Skeletal muscle tissue (tissue), 4 donors: ENCODE data around the gene SLC12A7. TPM values are rescaled to one million over a fixed set of nuclear protein-coding genes. Genes with fewer than 3 reads are reported as not detected.

Experiments used
- H3K27ac ChIP-seq: one replicate; pipeline ENCODE4 v1.7.0; 2013; ENCODE audit warnings: mild to moderate bottlenecking, low read depth, low read length, inconsistent platforms
- H3K27me3 ChIP-seq, 3 donors: one replicate each; pipeline ENCODE4 v1.7.0; 2013; ENCODE audit warnings: low read length in 3 of 3; ENCODE audit not compliant: control insufficient read depth in 3 of 3, insufficient read depth in 3 of 3
- H3K36me3 ChIP-seq, 3 donors: one replicate each; pipeline ENCODE4 v1.7.0; 2013; ENCODE audit warnings: low read length in 3 of 3; ENCODE audit not compliant: control insufficient read depth in 3 of 3, insufficient read depth in 3 of 3
- H3K4me1 ChIP-seq, 3 donors: one replicate each; pipeline ENCODE4 v1.7.0; 2013; ENCODE audit warnings: low read length in 3 of 3, mild to moderate bottlenecking in 3 of 3; ENCODE audit not compliant: control insufficient read depth in 3 of 3, insufficient read depth in 3 of 3
- H3K4me3 ChIP-seq, 3 donors: one replicate each; pipeline ENCODE4 v1.7.0; 2013; ENCODE audit warnings: low read length in 3 of 3
- H3K9ac ChIP-seq, 3 donors: one replicate each; pipeline ENCODE4 v1.7.0; 2013; ENCODE audit warnings: low read length in 3 of 3, mild to moderate bottlenecking in 3 of 3, moderate library complexity in 2 of 3, low read depth in 1 of 3
- H3K9me3 ChIP-seq, 3 donors: one replicate each; pipeline ENCODE4 v1.7.0; 2013; ENCODE audit warnings: low read length in 3 of 3; ENCODE audit not compliant: control insufficient read depth in 3 of 3
- total RNA-seq: library from RNA; depleted of rRNA; stranded (reverse); fragments of >200 nt; gene quantifications from one replicate; pipeline ENCODE4 v1.2.3, GENCODE V29; 2014
- donor health status: Osteomylitis.

The SLC12A7 gene
- total RNA-seq, 1 donor from 2014 or later: 5.7 TPM

DNA sequence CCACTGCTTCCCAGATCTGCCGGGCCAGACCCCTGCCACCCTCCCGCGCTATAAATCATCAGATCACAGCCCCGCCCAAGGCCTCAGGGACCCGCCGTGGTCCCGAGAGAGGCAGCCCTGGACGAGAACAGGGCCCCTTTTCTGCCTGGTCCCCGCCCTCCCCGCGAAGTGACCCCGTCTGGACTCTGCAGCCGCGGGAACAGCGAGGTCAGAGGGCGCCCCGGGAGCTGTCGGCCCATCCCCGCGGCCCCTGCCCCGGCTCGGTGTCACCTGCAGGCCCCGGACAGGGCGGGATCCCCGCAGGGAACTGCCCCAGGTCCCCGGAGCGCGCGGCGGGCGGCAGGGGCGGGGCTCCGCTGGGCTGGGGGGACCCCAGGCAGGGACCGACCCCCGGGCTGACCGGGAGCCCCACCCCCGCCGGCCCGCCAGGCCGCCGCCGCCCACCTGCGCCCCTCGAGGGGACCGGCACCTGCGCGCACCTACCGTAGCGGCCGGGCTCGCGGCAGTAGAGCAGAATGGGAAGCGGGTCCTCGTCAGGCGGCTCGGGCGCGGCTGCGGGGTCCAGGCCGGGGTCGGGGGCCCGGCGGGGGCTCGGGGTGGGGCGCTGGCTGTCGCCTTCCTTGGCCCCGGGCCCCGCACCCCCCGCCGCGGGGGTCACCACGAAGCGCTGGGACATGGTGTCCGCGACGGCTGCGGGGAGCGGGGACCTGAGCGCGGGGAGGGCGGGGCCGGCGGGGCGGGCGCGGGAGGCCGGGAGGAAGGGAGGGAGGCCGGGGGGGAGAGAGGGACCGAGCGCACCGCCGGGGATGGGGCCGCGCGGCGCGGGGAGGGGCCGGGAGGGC lies 43.5 kb upstream of the SLC12A7 start:
- peaks cover 49 to 61% (median 60%) of the 10 kb centered on the region in 3 donors for H3K27me3 ChIP-seq
- peaks cover 0 to 6% (median 2%) of the 10 kb centered on the region in 3 donors for H3K9me3 ChIP-seq
- H3K4me1 ChIP-seq: peaks cover 0 to 2% (median 0%) of the 10 kb centered on the region in 3 donors
- no peak overlapping the region for H3K27ac ChIP-seq
- H3K36me3 ChIP-seq: no peaks in the 10 kb centered on the region
- no peak overlapping the region for H3K4me3 ChIP-seq
- no peak overlapping the region for H3K9ac ChIP-seq

- Histone ChIP-seq H3K4me3 (no peak overlapping the region), H3K9me3 (peaks cover 0 to 6% (median 2%) of the 10 kb centered on the region in 3 donors), H3K27ac (no peak overlapping the region), H3K27me3 (peaks cover 45 to 54% (median 51%) of the 10 kb centered on the region in 3 donors), H3K9ac (no peak overlapping the region), H3K4me1 (peaks cover 0 to 2% (median 0%) of the 10 kb centered on the region in 3 donors), H3K36me3 (no peaks in the 10 kb centered on the region)
Observed at GRCh38 chr5:1153428-1153827, 41.6 kb upstream of the SLC12A7 start.

DNA sequence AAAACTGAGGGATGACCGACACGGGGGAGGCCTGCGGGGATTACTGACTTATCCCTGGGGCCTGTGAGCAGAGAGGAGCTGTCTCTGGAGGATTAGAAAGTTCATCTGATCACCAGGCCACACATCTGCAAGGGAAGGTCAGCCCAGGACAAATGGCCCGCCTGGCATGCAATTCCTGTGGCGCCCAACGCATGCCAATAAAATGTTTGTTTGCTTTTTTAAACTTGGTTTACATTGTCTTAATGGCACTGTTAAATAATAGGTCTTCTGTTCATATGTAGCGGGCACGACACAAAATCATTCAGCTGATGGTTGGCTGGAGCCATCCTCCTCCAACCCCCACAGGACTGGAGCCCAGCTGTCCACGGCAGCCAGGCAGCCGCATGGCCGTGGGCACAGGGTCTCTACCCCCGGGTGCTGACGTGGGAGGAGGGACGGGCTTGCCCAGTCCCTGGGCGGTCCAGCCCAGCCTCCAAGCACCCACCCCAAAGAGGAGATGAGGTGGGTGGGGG lies 41.0 kb upstream of the SLC12A7 start:
- Histone ChIP-seq H3K4me1 (peaks cover 0 to 2% (median 0%) of the 10 kb centered on the region in 3 donors), H3K9ac (no peak overlapping the region), H3K36me3 (no peaks in the 10 kb centered on the region), H3K9me3 (peaks cover 0 to 6% (median 2%) of the 10 kb centered on the region in 3 donors), H3K4me3 (no peak overlapping the region), H3K27me3 (peaks cover 43 to 53% (median 51%) of the 10 kb centered on the region in 3 donors), H3K27ac (no peak overlapping the region)

- H3K4me1 ChIP-seq: peaks cover 0 to 2% (median 0%) of the 10 kb centered on the region in 3 donors
- peaks cover 40 to 46% (median 44%) of the 10 kb centered on the region in 3 donors for H3K27me3 ChIP-seq
- no peak overlapping the region for H3K9ac ChIP-seq
- peaks cover 0 to 6% (median 2%) of the 10 kb centered on the region in 3 donors for H3K9me3 ChIP-seq
- no peak overlapping the region for H3K27ac ChIP-seq
- no peak overlapping the region for H3K4me3 ChIP-seq
- H3K36me3 ChIP-seq: no peaks in the 10 kb centered on the region
Observed at GRCh38 chr5:1152156-1152555, 40.3 kb upstream of the SLC12A7 start.

GRCh38 chr5:1151316-1151715 lies 39.5 kb upstream of the SLC12A7 start:
- Histone ChIP-seq H3K4me3 (no peak overlapping the region), H3K36me3 (no peaks in the 10 kb centered on the region), H3K9me3 (no peaks in the 10 kb centered on the region), H3K27ac (no peak overlapping the region), H3K27me3 (peaks cover 31 to 38% (median 36%) of the 10 kb centered on the region in 3 donors), H3K9ac (no peak overlapping the region), H3K4me1 (peaks cover 0 to 3% (median 0%) of the 10 kb centered on the region in 3 donors)

GRCh38 chr5:1150866-1151265 lies 39.0 kb upstream of the SLC12A7 start:
- Histone ChIP-seq H3K4me3 (no peak overlapping the region), H3K9ac (no peak overlapping the region), H3K27ac (no peak overlapping the region), H3K4me1 (peaks cover 0 to 6% (median 0%) of the 10 kb centered on the region in 3 donors), H3K9me3 (no peaks in the 10 kb centered on the region), H3K27me3 (peaks cover 27 to 34% (median 32%) of the 10 kb centered on the region in 3 donors), H3K36me3 (no peaks in the 10 kb centered on the region)

DNA sequence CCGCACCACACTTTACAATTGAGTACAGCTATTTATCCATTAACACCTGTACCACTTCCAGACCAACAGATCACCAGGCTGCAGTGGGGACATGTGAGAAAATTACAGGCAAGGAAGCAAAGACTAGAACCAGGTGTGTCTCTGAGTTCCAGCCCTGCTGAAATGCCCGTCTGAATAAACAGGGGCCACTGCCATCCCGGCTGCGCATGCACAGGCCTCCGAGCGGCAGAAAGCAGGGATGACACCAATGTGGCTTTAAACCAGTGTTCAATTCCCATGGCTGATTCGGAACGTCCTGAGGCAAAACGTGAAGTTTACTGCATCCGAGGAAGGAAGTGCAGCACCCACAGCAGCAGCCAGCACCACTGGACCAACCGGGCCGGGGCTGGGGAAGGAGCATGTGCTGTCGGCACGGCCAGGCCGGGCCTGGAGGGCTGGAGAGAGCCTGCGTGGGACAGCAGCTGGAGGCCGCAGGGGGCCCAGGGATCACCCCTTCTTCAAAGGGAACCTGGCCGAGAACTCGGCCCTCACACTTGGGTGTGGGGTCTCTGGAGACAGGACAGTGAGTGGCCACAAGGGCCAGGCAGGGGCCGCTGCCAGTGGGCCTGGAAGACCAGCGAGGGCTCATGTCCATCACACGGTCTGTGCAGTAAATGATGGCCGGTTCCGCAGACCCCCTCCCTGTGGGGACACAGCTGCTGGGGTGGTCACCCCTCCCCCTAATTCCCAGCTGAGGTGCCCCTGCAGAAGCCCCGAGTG lies 33.0 kb upstream of the SLC12A7 start:
- Histone ChIP-seq H3K9ac (no peak overlapping the region), H3K27ac (no peak overlapping the region), H3K27me3 (peaks cover 8 to 17% (median 11%) of the 10 kb centered on the region in 3 donors)

DNA sequence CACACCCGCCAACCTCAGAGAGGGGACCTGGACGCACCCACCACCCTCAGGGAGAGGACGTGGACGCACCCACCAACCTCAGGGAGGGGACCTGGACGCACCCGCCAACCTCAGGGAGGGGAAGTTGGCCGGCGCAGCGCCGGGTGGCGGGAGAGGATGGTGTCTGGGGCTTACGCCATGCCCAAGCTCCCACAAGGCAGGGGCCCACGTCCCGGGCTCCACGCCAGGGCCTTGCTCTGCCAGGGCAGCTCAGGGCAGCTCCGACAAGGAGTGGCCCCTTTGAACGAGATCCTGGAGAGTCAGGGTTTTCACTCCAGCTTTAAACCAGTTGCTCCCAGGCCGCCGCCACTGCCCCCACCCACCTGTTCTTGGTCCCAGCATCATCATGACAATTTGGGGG lies 32.2 kb upstream of the SLC12A7 start:
- H3K27me3 ChIP-seq: peaks cover 11 to 21% (median 13%) of the 10 kb centered on the region in 3 donors
- H3K36me3 ChIP-seq: no peaks in the 10 kb centered on the region
- H3K27ac ChIP-seq: no peak overlapping the region

More for the DNA sequence above, 33.0 kb upstream of the SLC12A7 start:
- Histone ChIP-seq H3K4me1 (peaks cover 3 to 11% (median 10%) of the 10 kb centered on the region in 3 donors), H3K36me3 (no peaks in the 10 kb centered on the region), H3K9me3 (no peaks in the 10 kb centered on the region), H3K4me3 (no peak overlapping the region)

DNA sequence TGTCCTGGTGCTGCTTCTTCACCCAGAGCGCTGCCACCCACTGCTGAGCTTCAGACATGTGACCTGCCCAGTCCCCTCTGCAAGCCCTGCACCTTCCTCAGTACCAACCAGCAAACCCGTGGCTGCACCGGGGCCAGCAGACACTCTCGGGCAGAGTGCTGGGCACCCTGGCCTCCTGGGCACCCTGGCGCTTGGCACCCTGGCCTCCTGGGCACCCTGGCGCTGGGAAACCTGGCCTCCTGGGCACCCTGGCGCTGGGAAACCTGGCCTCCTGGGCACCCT lies 31.7 kb upstream of the SLC12A7 start:
- Histone ChIP-seq H3K36me3 (no peaks in the 10 kb centered on the region), H3K4me3 (no peak overlapping the region), H3K27ac (no peak overlapping the region), H3K9ac (no peak overlapping the region), H3K27me3 (peaks cover 11 to 21% (median 13%) of the 10 kb centered on the region in 3 donors), H3K4me1 (peaks cover 3 to 13% (median 10%) of the 10 kb centered on the region in 3 donors), H3K9me3 (no peaks in the 10 kb centered on the region)

More for the DNA sequence above, 32.2 kb upstream of the SLC12A7 start:
- no peaks in the 10 kb centered on the region for H3K9me3 ChIP-seq
- H3K9ac ChIP-seq: no peak overlapping the region
- H3K4me1 ChIP-seq: peaks cover 3 to 13% (median 10%) of the 10 kb centered on the region in 3 donors
- H3K4me3 ChIP-seq: no peak overlapping the region
